A549 (cell line): ENCODE measurements around the gene RAD51B. TPM values are rescaled to one million over a fixed set of nuclear protein-coding genes. Genes with fewer than 3 reads are reported as not detected.

Experiments
- ATAC-seq, 2 experiments: fragments of 200-7000 bp in 1 of 2; fragments of >200 bp in 1 of 2; cut with Nextera tagmentation in 1 of 2; cut with Tn5 transposase in 1 of 2; 3 replicates each; pipeline versions ENCODE4 v1.8.0 to v1.9.1; 2018 to 2020; ENCODE audit warnings: mild to moderate bottlenecking in 1 of 2, moderate library complexity in 1 of 2
- CTCF ChIA-PET: fragments of 300-600 bp; sonication (Branson Sonifier 250); formaldehyde crosslinking; extraction: SDS; loops from one replicate; lab custom pipeline; 2021; ENCODE audit warnings: antibody characterized with exemption, inconsistent platforms; lab: Yijun Ruan, JAX
- POLR2A ChIA-PET: fragments of 350-600 bp; formaldehyde crosslinking; extraction: SDS; loops from one replicate; lab custom pipeline; 2021; ENCODE audit warnings: antibody characterized with exemption, inconsistent platforms; lab: Yijun Ruan, JAX
- DNase-seq, 2 experiments: peaks; one replicate each; pipeline versions ENCODE4 v3.0.0 to v3.0.0-alpha.2; 2011 to 2016; ENCODE audit warnings: low read depth in 1 of 2, low spot score in 1 of 2
- FAIRE-seq: peaks from 2 replicates; lab custom pipeline; 2011; peaks lifted over from hg19 to GRCh38; lab: Jason Lieb, UNC
- H3K27ac ChIP-seq, 2 experiments: fragments of >200 bp; sonication (Bioruptor Twin); formaldehyde crosslinking; 3 replicates each; pipeline ENCODE4 v1.5.1; 2016 to 2017
- H3K4me1 ChIP-seq: fragments of >200 bp; sonication (Bioruptor Twin); formaldehyde crosslinking; 3 replicates; pipeline ENCODE4 v1.6.1; 2016
- H3K4me2 ChIP-seq: fragments of >200 bp; sonication (Bioruptor Twin); formaldehyde crosslinking; 3 replicates; pipeline ENCODE4 v1.6.1; 2016
- H3K4me3 ChIP-seq: fragments of >200 bp; sonication (Bioruptor Twin); formaldehyde crosslinking; 3 replicates; pipeline ENCODE4 v1.5.1; 2016
- H3K9me3 ChIP-seq: fragments of >200 bp; sonication (Bioruptor Twin); formaldehyde crosslinking; 3 replicates; pipeline ENCODE4 v1.6.1; 2016
- ATOH8 ChIP-seq: fragments of 250-450 bp; sonication (Bioruptor Pico); IDR thresholded peaks from 2 replicates; pipeline ENCODE4 v1.5.0; 2020; ENCODE audit warnings: low read depth, mild to moderate bottlenecking, moderate library complexity
- CEBPB ChIP-seq, 2 experiments: fragments of >200 bp in 1 of 2; sonication (Bioruptor Twin) in 1 of 2; formaldehyde crosslinking in 1 of 2; IDR thresholded peaks; 2 replicates each; pipeline ENCODE4 v1.6.1; 2012 to 2016
- CHD4 ChIP-seq: fragments of 200-600 bp; sonication (generic); IDR thresholded peaks from 2 replicates; pipeline ENCODE4 v1.6.1; 2016; ENCODE audit warnings: antibody characterized with exemption, mild to moderate bottlenecking, borderline replicate concordance
- CTCF ChIP-seq: fragments of >200 bp; sonication (Bioruptor Twin); formaldehyde crosslinking; IDR thresholded peaks from 3 replicates; pipeline ENCODE4 v1.5.1; 2016
- ELK1 ChIP-seq: fragments of 150-350 bp; IDR thresholded peaks from 2 replicates; pipeline ENCODE4 v1.6.1; 2014; ENCODE audit warnings: low read depth, mild to moderate bottlenecking, low read length
- FOSL2 ChIP-seq, 2 experiments: fragments of 450-650 bp in 1 of 2; fragments of >200 bp in 1 of 2; sonication (Bioruptor Twin) in 1 of 2; formaldehyde crosslinking; IDR thresholded peaks; 2 replicates each; pipeline versions ENCODE4 v1.5.0 to v1.6.1; 2016 to 2020; ENCODE audit warnings: mild to moderate bottlenecking in 1 of 2, moderate library complexity in 1 of 2
- GATA3 ChIP-seq: IDR thresholded peaks from 2 replicates; pipeline ENCODE4 v1.6.1; 2012; ENCODE audit warnings: borderline replicate concordance
- HDAC2 ChIP-seq: fragments of 200-600 bp; sonication (generic); IDR thresholded peaks from 2 replicates; pipeline ENCODE4 v1.6.1; 2016
- HEYL ChIP-seq: fragments of 250-450 bp; sonication (Bioruptor Pico); IDR thresholded peaks from 2 replicates; pipeline ENCODE4 v1.8.0; 2021; ENCODE audit warnings: mild to moderate bottlenecking, moderate library complexity
- HMGXB4 ChIP-seq: fragments of 250-450 bp; sonication (Bioruptor Pico); IDR thresholded peaks from 2 replicates; pipeline ENCODE4 v1.5.0; 2021; ENCODE audit warnings: mild to moderate bottlenecking, moderate library complexity, borderline replicate concordance
- HOXB13 ChIP-seq: fragments of 250-450 bp; sonication (Bioruptor Pico); IDR thresholded peaks from 2 replicates; pipeline ENCODE4 v1.5.0; 2020; ENCODE audit warnings: low read depth, mild to moderate bottlenecking, moderate library complexity
- HOXB5 ChIP-seq: fragments of 250-450 bp; sonication (Bioruptor Pico); IDR thresholded peaks from 2 replicates; pipeline ENCODE4 v1.5.0; 2020; ENCODE audit warnings: mild to moderate bottlenecking, moderate library complexity
- JUN ChIP-seq, 2 experiments: fragments of >200 bp; sonication (Bioruptor Twin); formaldehyde crosslinking; IDR thresholded peaks; 2 replicates in 1 of 2; 3 replicates in 1 of 2; pipeline ENCODE4 v1.6.1; 2016 to 2017
- JUNB ChIP-seq: fragments of >200 bp; sonication (Bioruptor Twin); formaldehyde crosslinking; IDR thresholded peaks from 2 replicates; pipeline ENCODE4 v1.6.1; 2016
- KDM1A ChIP-seq: fragments of 200-600 bp; sonication (generic); IDR thresholded peaks from 2 replicates; pipeline ENCODE4 v1.6.1; 2016; ENCODE audit warnings: low read depth, mild to moderate bottlenecking
- KDM5A ChIP-seq: fragments of 200-600 bp; sonication (generic); IDR thresholded peaks from 2 replicates; pipeline ENCODE4 v1.6.1; 2016; ENCODE audit warnings: antibody characterized with exemption, mild to moderate bottlenecking
- MAFK ChIP-seq: fragments of 450-650 bp; IDR thresholded peaks from 2 replicates; pipeline ENCODE4 v1.6.1; 2014; ENCODE audit not compliant: partially characterized antibody
- MAZ ChIP-seq: fragments of 150-350 bp; IDR thresholded peaks from 2 replicates; pipeline ENCODE4 v1.6.1; 2014; ENCODE audit warnings: antibody characterized with exemption, low read depth, low read length, borderline replicate concordance
- MYC ChIP-seq: IDR thresholded peaks from 2 replicates; pipeline ENCODE4 v1.6.1; 2012; ENCODE audit warnings: mild to moderate bottlenecking, inconsistent platforms, low read length, improper control_type of control experiment, borderline replicate concordance
- NFE2L2 ChIP-seq: fragments of 150-350 bp; conservative IDR thresholded peaks from 2 replicates; pipeline ENCODE4 v1.6.1; 2014; ENCODE audit warnings: low read length
- PBX3 ChIP-seq: IDR thresholded peaks from 2 replicates; pipeline ENCODE4 v1.6.1; 2012
- POLR2AphosphoS2 ChIP-seq: conservative IDR thresholded peaks from 2 replicates; pipeline ENCODE4 v1.6.1; 2012; ENCODE audit warnings: low read length, improper control_type of control experiment, inconsistent platforms
- RAD21 ChIP-seq, 2 experiments: fragments of >200 bp in 1 of 2; sonication (Bioruptor Twin) in 1 of 2; formaldehyde crosslinking in 1 of 2; IDR thresholded peaks in 1 of 2; conservative IDR thresholded peaks in 1 of 2; 2 replicates in 1 of 2; 3 replicates in 1 of 2; pipeline ENCODE4 v1.6.1; 2012 to 2018; ENCODE audit warnings: inconsistent platforms in 1 of 2
- RARB ChIP-seq: fragments of 250-450 bp; sonication (Bioruptor Pico); IDR thresholded peaks from 2 replicates; pipeline ENCODE4 v1.8.0; 2021; ENCODE audit warnings: mild to moderate bottlenecking, moderate library complexity
- RCOR1 ChIP-seq: fragments of 150-350 bp; IDR thresholded peaks from 2 replicates; pipeline ENCODE4 v1.6.1; 2014; ENCODE audit warnings: antibody characterized with exemption, low read length, low read depth
- ZFP36 ChIP-seq: fragments of 450-650 bp; IDR thresholded peaks from 2 replicates; pipeline ENCODE4 v1.6.1; 2014; ENCODE audit warnings: borderline replicate concordance; ENCODE audit not compliant: partially characterized antibody
- ZNF302 ChIP-seq: fragments of 250-450 bp; sonication (Bioruptor Pico); IDR thresholded peaks from 2 replicates; pipeline ENCODE4 v1.9.0; 2021; ENCODE audit warnings: inconsistent platforms, mild to moderate bottlenecking, moderate library complexity
- WGBS: methylation state at CpG from one replicate; pipeline ENCODE4 v1.1.6; 2017; ENCODE audit errors: missing lambda C conversion rate; 5-methylcytosine and 5-hydroxymethylcytosine counted together
- polyA plus RNA-seq, 4 experiments: library from polyadenylated mRNA; depleted of rRNA in 3 of 4; stranded (reverse); fragments of >200 nt; fragmentation: RNase III in 1 of 4; extraction: RNeasy Plus Mini Kit Qiagen cat#74134 plus additional on column Dnase treatment in 1 of 4; gene quantifications; 2 replicates in 3 of 4; 3 replicates in 1 of 4; pipeline ENCODE4 v1.2.3, GENCODE V29; 2011 to 2017

Gene RAD51B
- polyA plus RNA-seq, 2 of the 4 experiments (the other 2 are of a cell fraction): 7.2 to 10.8 TPM

- H3K4me2 ChIP-seq: peak overlapping the region; percentile 61
- no peaks in the 10 kb centered on the region; the same call in 2 of the 3 replicates for H3K9me3 ChIP-seq
- peaks cover 70% of the 10 kb centered on the region for H3K4me1 ChIP-seq
- FAIRE-seq: peak; percentile 46
- H3K4me3 ChIP-seq: no peak overlapping the region
- ChIA-PET POLR2A (interaction anchor here (0.6 to 9.6 kb wide), 3 partner anchors 107 to 567 kb away, joined by 3 to 142 read pairs (median 3); partner anchors contain the start of gene ZFP36L1), CTCF (interaction anchor here (0.6 to 13.3 kb wide), 25 partner anchors 9 to 860 kb away, joined by 3 to 162 read pairs (median 6); partner anchors contain the start of gene ZFP36L1)
- peak overlapping the region; percentile 95 to 97 for H3K27ac ChIP-seq
- peak in 1 of 2 experiments; percentile 37 for DNase-seq
- ATAC-seq: peak in 1 of 2 experiments; percentile 11; a peak in 1 of 6 replicates
- WGBS: 38% methylated on average over 4 of the region's 4 CpGs
- peak; percentile 80 to 95; a peak in 3 of 4 replicates for TF ChIP-seq CEBPB (IDR thresholded peaks at IDR 0.05)
- no peak for TF ChIP-seq ELK1
- 0 out of 2 replicates have a peak, but pooled peaks have one; percentile 35 for TF ChIP-seq ATOH8 (CRISPR knock-in tag)
These were observed 428.2 kb downstream of the RAD51B start for GRCh38 chr14:68247676-68248268.

- DNase-seq: peak; percentile 61 to 86
- Histone ChIP-seq H3K4me2 (peak overlapping the region; percentile 61), H3K4me1 (peaks cover 76% of the 10 kb centered on the region), H3K9me3 (no peaks in the 10 kb centered on the region; the same call in 2 of the 3 replicates), H3K4me3 (no peak overlapping the region), H3K27ac (peak overlapping the region; percentile 95 to 97)
- CTCF ChIA-PET: interaction anchor here (0.6 to 13.3 kb wide), 42 partner anchors 9 to 595 kb away, joined by 3 to 162 read pairs (median 4); partner anchors contain the start of gene ZFP36L1
- POLR2A ChIA-PET: interaction anchor here (1.3 to 9.6 kb wide), 3 partner anchors 209 to 540 kb away, joined by 3 to 142 read pairs (median 14); partner anchors contain the start of gene ZFP36L1
- no peak for FAIRE-seq
- ATAC-seq: peak; percentile 81 to 84
- WGBS: 21% methylated on average over 5 of the region's 7 CpGs
- TF ChIP-seq PBX3 (no peak), HOXB13 (CRISPR knock-in tag) (no peak), MYC (no peak), JUN (IDR thresholded peaks at IDR 0.05) (peak in 1 of 2 experiments; percentile 63; a peak in 2 of 5 replicates), CTCF (peak; percentile 83), MAZ (no peak), CHD4 (no peak), FOSL2 (IDR thresholded peaks at IDR 0.05) (0 out of 2 replicates have a peak, but pooled peaks have one; percentile 7), FOSL2 (CRISPR knock-in tag; IDR thresholded peaks at IDR 0.05) (no peak; the same call in 1 of the 2 replicates), HMGXB4 (no peak), ZNF302 (CRISPR knock-in tag) (no peak), RAD21 (conservative IDR thresholded peaks at IDR 0.05 in 1 of 2, IDR thresholded peaks at IDR 0.05 in 1 of 2) (peak; percentile 93 to 97), RCOR1 (no peak), ZFP36 (no peak), HDAC2 (no peak), HEYL (CRISPR knock-in tag) (no peak), JUNB (no peak), RARB (no peak), KDM5A (no peak), POLR2AphosphoS2 (no peak), HOXB5 (no peak; the same call in 1 of the 2 replicates), MAFK (no peak), GATA3 (no peak), KDM1A (no peak), NFE2L2 (no peak)
These were observed 429.1 kb downstream of the RAD51B start for GRCh38 chr14:68248481-68249255.
